ENCODE measurements around the gene CCT4.

Gene CCT4

GRCh38 chr2:61906186-61906470 is 17.7 kb upstream of the CCT4 start:
- peak overlapping the region; percentile 97 for H3K9ac ChIP-seq (ENCODE audit: low read length)
- no peak overlapping the region for H2BK5ac ChIP-seq (ENCODE audit: low read depth, low read length, poor library complexity, severe bottlenecking)

GRCh38 chr2:61905372-61906185 is 17.1 kb upstream of the CCT4 start, which contains the start of gene COMMD1:
Gene COMMD1 (plus strand): TSS chr2:61905674. CDS start chr2:61905679, 5 bp downstream.
- Histone ChIP-seq H2BK15ac (ENCODE audit: low read depth, poor library complexity, severe bottlenecking) (no peak within 1 kb of the TSS), H3K14ac (ENCODE audit: low read length in 2 of 2) (peak within 1 kb of the TSS in 1 of 2 experiments; percentile 53), H3K4me1 (ENCODE audit: control insufficient read depth, insufficient read depth, low read depth, low read length) (no peaks in the 10 kb centered on the region), H3K27ac (ENCODE audit: low read length, poor library complexity, severe bottlenecking) (peak within 1 kb of the TSS; percentile 19), H2AFZ (ENCODE audit: low read depth, low read length) (peak within 1 kb of the TSS; percentile 85), H3K79me1 (replicated peaks; ENCODE audit: low read length, poor library complexity, severe bottlenecking) (peaks cover 13% of the 10 kb centered on the region), H3K18ac (ENCODE audit: low read depth in 1 of 2, low read length in 2 of 2) (peak within 1 kb of the TSS; percentile 62 to 80), H2BK120ac (ENCODE audit: low read depth, low read length) (peak within 1 kb of the TSS; percentile 73), H3K4me2 (ENCODE audit: low read length, poor library complexity, severe bottlenecking) (peak within 1 kb of the TSS; percentile 98), H3K9ac (ENCODE audit: low read length) (peak within 1 kb of the TSS; percentile 97), H4K91ac (ENCODE audit: low read length) (no peak within 1 kb of the TSS), H4K8ac (ENCODE audit: low read length) (peak within 1 kb of the TSS; percentile 85), H3K36me3 (ENCODE audit: control insufficient read depth in 1 of 2, insufficient read depth in 2 of 2, low read depth in 1 of 2, low read length in 2 of 2) (peaks cover 0 to 3% of the 10 kb centered on the region in 2 experiments), H2BK5ac (ENCODE audit: low read depth, low read length, poor library complexity, severe bottlenecking) (no peak within 1 kb of the TSS), H3K9me3 (ENCODE audit: control insufficient read depth, low read length) (no peaks in the 10 kb centered on the region), H2BK12ac (ENCODE audit: low read length in 2 of 2) (no peak within 1 kb of the TSS), H3K23ac (ENCODE audit: low read length in 2 of 2) (no peak within 1 kb of the TSS), H3K27me3 (ENCODE audit: control insufficient read depth in 1 of 2, insufficient read depth in 1 of 2, low read length in 2 of 2) (no peaks in the 10 kb centered on the region), H3K4ac (ENCODE audit: low read depth in 1 of 2, low read length in 2 of 2) (peak within 1 kb of the TSS; percentile 3 to 17), H2AK5ac (ENCODE audit: low read length, severe bottlenecking) (no peak within 1 kb of the TSS), H3K4me3 (ENCODE audit: insufficient read depth in 1 of 2, low read depth in 1 of 2, low read length in 2 of 2) (peak within 1 kb of the TSS; percentile 69 to 93)
- WGBS, result under 1% methylated on average over 30 of the region's 33 CpGs
- DNase-seq, result peak; percentile 77

More at GRCh38 chr2:61906186-61906470, 17.7 kb upstream of the CCT4 start:
- no peak overlapping the region for H3K23ac ChIP-seq (ENCODE audit: low read length in 2 of 2)
- no peak overlapping the region for H2AK5ac ChIP-seq (ENCODE audit: low read length, severe bottlenecking)
- peaks cover 0 to 3% of the 10 kb centered on the region in 2 experiments for H3K36me3 ChIP-seq (ENCODE audit: control insufficient read depth in 1 of 2, insufficient read depth in 2 of 2, low read depth in 1 of 2, low read length in 2 of 2)
- H3K27me3 ChIP-seq (ENCODE audit: control insufficient read depth in 1 of 2, insufficient read depth in 1 of 2, low read length in 2 of 2), result no peaks in the 10 kb centered on the region
- no peak overlapping the region for H2BK120ac ChIP-seq (ENCODE audit: low read depth, low read length)
- no peak overlapping the region for H4K91ac ChIP-seq (ENCODE audit: low read length)
- peak overlapping the region; percentile 98 for H3K4me2 ChIP-seq (ENCODE audit: low read length, poor library complexity, severe bottlenecking)
- peak overlapping the region in 1 of 2 experiments; percentile 93 for H3K4me3 ChIP-seq (ENCODE audit: insufficient read depth in 1 of 2, low read depth in 1 of 2, low read length in 2 of 2)
- no peak overlapping the region for H2BK15ac ChIP-seq (ENCODE audit: low read depth, poor library complexity, severe bottlenecking)
- H2AFZ ChIP-seq (ENCODE audit: low read depth, low read length), result no peak overlapping the region
- H4K8ac ChIP-seq (ENCODE audit: low read length), result no peak overlapping the region
- no peak overlapping the region for H3K27ac ChIP-seq (ENCODE audit: low read length, poor library complexity, severe bottlenecking)
- H3K14ac ChIP-seq (ENCODE audit: low read length in 2 of 2), result no peak overlapping the region
- H3K18ac ChIP-seq (ENCODE audit: low read depth in 1 of 2, low read length in 2 of 2), result peak overlapping the region in 1 of 2 experiments; percentile 16
- peaks cover 13% of the 10 kb centered on the region for H3K79me1 ChIP-seq (replicated peaks; ENCODE audit: low read length, poor library complexity, severe bottlenecking)
- H2BK12ac ChIP-seq (ENCODE audit: low read length in 2 of 2), result no peak overlapping the region
- H3K9me3 ChIP-seq (ENCODE audit: control insufficient read depth, low read length), result no peaks in the 10 kb centered on the region
- H3K4me1 ChIP-seq (ENCODE audit: control insufficient read depth, insufficient read depth, low read depth, low read length), result no peaks in the 10 kb centered on the region
- 12% methylated on average over 5 of the region's 6 CpGs for WGBS
- no peak overlapping the region for H3K4ac ChIP-seq (ENCODE audit: low read depth in 1 of 2, low read length in 2 of 2)
- no peak for DNase-seq

GRCh38 chr2:61900281-61900680 is 11.8 kb upstream of the CCT4 start:
- H3K4me2 ChIP-seq (ENCODE audit: low read length, poor library complexity, severe bottlenecking), result no peak overlapping the region
- H3K27ac ChIP-seq (ENCODE audit: low read length, poor library complexity, severe bottlenecking), result no peak overlapping the region
- H3K14ac ChIP-seq (ENCODE audit: low read length in 2 of 2), result no peak overlapping the region
- H3K4me1 ChIP-seq (ENCODE audit: control insufficient read depth, insufficient read depth, low read depth, low read length), result no peaks in the 10 kb centered on the region
- H3K36me3 ChIP-seq (ENCODE audit: control insufficient read depth in 1 of 2, insufficient read depth in 2 of 2, low read depth in 1 of 2, low read length in 2 of 2), result no peaks in the 10 kb centered on the region
- H3K79me1 ChIP-seq (replicated peaks; ENCODE audit: low read length, poor library complexity, severe bottlenecking), result peaks cover 1% of the 10 kb centered on the region
- H3K4me3 ChIP-seq (ENCODE audit: insufficient read depth in 1 of 2, low read depth in 1 of 2, low read length in 2 of 2), result no peak overlapping the region
- H4K91ac ChIP-seq (ENCODE audit: low read length), result no peak overlapping the region
- no peak overlapping the region for H2BK120ac ChIP-seq (ENCODE audit: low read depth, low read length)
- no peak overlapping the region for H4K8ac ChIP-seq (ENCODE audit: low read length)
- H3K23ac ChIP-seq (ENCODE audit: low read length in 2 of 2), result no peak overlapping the region
- no peak overlapping the region for H2AK5ac ChIP-seq (ENCODE audit: low read length, severe bottlenecking)
- no peaks in the 10 kb centered on the region for H3K27me3 ChIP-seq (ENCODE audit: control insufficient read depth in 1 of 2, insufficient read depth in 1 of 2, low read length in 2 of 2)
- no peak overlapping the region for H3K18ac ChIP-seq (ENCODE audit: low read depth in 1 of 2, low read length in 2 of 2)
- no peak overlapping the region for H2AFZ ChIP-seq (ENCODE audit: low read depth, low read length)
- H2BK12ac ChIP-seq (ENCODE audit: low read length in 2 of 2), result no peak overlapping the region
- H2BK15ac ChIP-seq (ENCODE audit: low read depth, poor library complexity, severe bottlenecking), result no peak overlapping the region
- no peak overlapping the region for H2BK5ac ChIP-seq (ENCODE audit: low read depth, low read length, poor library complexity, severe bottlenecking)
- H3K9ac ChIP-seq (ENCODE audit: low read length), result no peak overlapping the region
- DNase-seq, result no peak
- no peak overlapping the region for H3K4ac ChIP-seq (ENCODE audit: low read depth in 1 of 2, low read length in 2 of 2)
- no peaks in the 10 kb centered on the region for H3K9me3 ChIP-seq (ENCODE audit: control insufficient read depth, low read length)
- 89% methylated on average over 1 of the region's 1 CpG for WGBS

- H2BK5ac ChIP-seq (ENCODE audit: low read depth, low read length, poor library complexity, severe bottlenecking), result no peak overlapping the region
- H2BK120ac ChIP-seq (ENCODE audit: low read depth, low read length), result no peak overlapping the region
- no peak overlapping the region for H2BK15ac ChIP-seq (ENCODE audit: low read depth, poor library complexity, severe bottlenecking)
- H3K4me1 ChIP-seq (ENCODE audit: control insufficient read depth, insufficient read depth, low read depth, low read length), result no peaks in the 10 kb centered on the region
- DNase-seq, result peak; percentile 26
- no peak overlapping the region for H4K8ac ChIP-seq (ENCODE audit: low read length)
- no peak overlapping the region for H2AK5ac ChIP-seq (ENCODE audit: low read length, severe bottlenecking)
- no peak overlapping the region for H3K9ac ChIP-seq (ENCODE audit: low read length)
- no peak overlapping the region for H3K23ac ChIP-seq (ENCODE audit: low read length in 2 of 2)
- no peak overlapping the region for H3K14ac ChIP-seq (ENCODE audit: low read length in 2 of 2)
- H3K4ac ChIP-seq (ENCODE audit: low read depth in 1 of 2, low read length in 2 of 2), result no peak overlapping the region
- H3K18ac ChIP-seq (ENCODE audit: low read depth in 1 of 2, low read length in 2 of 2), result no peak overlapping the region
- no peak overlapping the region for H2BK12ac ChIP-seq (ENCODE audit: low read length in 2 of 2)
- H3K27me3 ChIP-seq (ENCODE audit: control insufficient read depth in 1 of 2, insufficient read depth in 1 of 2, low read length in 2 of 2), result no peaks in the 10 kb centered on the region
- no peaks in the 10 kb centered on the region for H3K36me3 ChIP-seq (ENCODE audit: control insufficient read depth in 1 of 2, insufficient read depth in 2 of 2, low read depth in 1 of 2, low read length in 2 of 2)
- H4K91ac ChIP-seq (ENCODE audit: low read length), result no peak overlapping the region
- H3K4me3 ChIP-seq (ENCODE audit: insufficient read depth in 1 of 2, low read depth in 1 of 2, low read length in 2 of 2), result no peak overlapping the region
- H3K79me1 ChIP-seq (replicated peaks; ENCODE audit: low read length, poor library complexity, severe bottlenecking), result no peaks in the 10 kb centered on the region
- H3K27ac ChIP-seq (ENCODE audit: low read length, poor library complexity, severe bottlenecking), result no peak overlapping the region
- no peaks in the 10 kb centered on the region for H3K9me3 ChIP-seq (ENCODE audit: control insufficient read depth, low read length)
- WGBS, result no CpG with 5 or more reads among the region's 2 CpGs
- no peak overlapping the region for H3K4me2 ChIP-seq (ENCODE audit: low read length, poor library complexity, severe bottlenecking)
- no peak overlapping the region for H2AFZ ChIP-seq (ENCODE audit: low read depth, low read length)
Measured at GRCh38 chr2:61898810-61899209, 10.4 kb upstream of the CCT4 start.

All from mesenchymal stem cell (in vitro differentiated cells and primary cell).